DOHH2 (cell line): ENCODE results near the gene AQP12A.
"Not testable (repeated sequence)": the region's sequence is repeated elsewhere in the genome, so short reads cannot be mapped to it uniquely, and the experiment has no call there.

ENCODE experiments used
- H3F3A ChIP-seq: fragments of 200-600 bp; sonication (generic), shearing (Covaris generic); 2 replicates; pipeline ENCODE4 v1.6.0; 2016; ENCODE audit warnings: antibody characterized with exemption, mild to moderate bottlenecking; ENCODE audit not compliant: control insufficient read depth, insufficient read depth
- H3K27ac ChIP-seq: fragments of 200-600 bp; sonication (generic); 2 replicates; pipeline ENCODE4 v1.5.1; 2014; ENCODE audit warnings: low read depth, mild to moderate bottlenecking, low read length, moderate library complexity
- H3K27me3 ChIP-seq: fragments of 200-600 bp; sonication (generic); 2 replicates; pipeline ENCODE4 v1.6.1; 2014; ENCODE audit warnings: mild to moderate bottlenecking, low read length, mixed read lengths; ENCODE audit not compliant: control insufficient read depth
- H3K36me3 ChIP-seq: fragments of 200-600 bp; sonication (generic); 2 replicates; pipeline ENCODE4 v1.6.1; 2014; ENCODE audit warnings: mild to moderate bottlenecking, low read length, moderate library complexity, mixed read lengths; ENCODE audit not compliant: control insufficient read depth
- H3K4me1 ChIP-seq: fragments of 200-600 bp; sonication (generic); 2 replicates; pipeline ENCODE4 v1.6.1; 2014; ENCODE audit warnings: mild to moderate bottlenecking, low read length, mixed read lengths; ENCODE audit not compliant: control insufficient read depth
- H3K4me2 ChIP-seq: fragments of 200-600 bp; sonication (generic); 2 replicates; pipeline ENCODE4 v1.6.0; 2014; ENCODE audit warnings: mild to moderate bottlenecking, low read length, moderate library complexity
- H3K4me3 ChIP-seq: fragments of 200-600 bp; sonication (generic); 2 replicates; pipeline ENCODE4 v1.5.1; 2014; ENCODE audit warnings: mild to moderate bottlenecking, low read length, mixed read lengths
- H3K79me2 ChIP-seq: fragments of 200-600 bp; sonication (generic); 2 replicates; pipeline ENCODE4 v1.6.1; 2014; ENCODE audit warnings: mild to moderate bottlenecking, low read length, mixed read lengths; ENCODE audit not compliant: control insufficient read depth
- H3K9me2 ChIP-seq: fragments of 200-600 bp; sonication (generic); replicated peaks from 2 replicates; pipeline ENCODE4 v1.6.1; 2014; ENCODE audit warnings: mild to moderate bottlenecking, low read length, mixed read lengths; ENCODE audit not compliant: control insufficient read depth
- H3K9me3 ChIP-seq: fragments of 200-600 bp; sonication (generic); 2 replicates; pipeline ENCODE4 v1.6.1; 2014; ENCODE audit warnings: antibody characterized with exemption, low read length, mixed read lengths; ENCODE audit not compliant: control insufficient read depth, insufficient read depth
- H4K20me1 ChIP-seq: fragments of 200-600 bp; sonication (generic); 2 replicates; pipeline ENCODE4 v1.6.0; 2014; ENCODE audit warnings: low read depth, mild to moderate bottlenecking, antibody characterized with exemption, low read length, moderate library complexity; ENCODE audit not compliant: control insufficient read depth, insufficient read depth
- CTCF ChIP-seq: fragments of 200-600 bp; sonication (generic); IDR thresholded peaks from one replicate; pipeline ENCODE4 v1.5.1; 2014; ENCODE audit warnings: antibody characterized with exemption, mild to moderate bottlenecking, low read depth, low read length; ENCODE audit not compliant: poor library complexity, severe bottlenecking
- EZH2phosphoT487 ChIP-seq: fragments of 200-600 bp; sonication (generic); IDR thresholded peaks from 2 replicates; pipeline ENCODE4 v1.6.1; 2017; ENCODE audit warnings: borderline replicate concordance, mild to moderate bottlenecking, antibody characterized with exemption, low read length, moderate library complexity, mixed read lengths

AQP12A gene

DNA sequence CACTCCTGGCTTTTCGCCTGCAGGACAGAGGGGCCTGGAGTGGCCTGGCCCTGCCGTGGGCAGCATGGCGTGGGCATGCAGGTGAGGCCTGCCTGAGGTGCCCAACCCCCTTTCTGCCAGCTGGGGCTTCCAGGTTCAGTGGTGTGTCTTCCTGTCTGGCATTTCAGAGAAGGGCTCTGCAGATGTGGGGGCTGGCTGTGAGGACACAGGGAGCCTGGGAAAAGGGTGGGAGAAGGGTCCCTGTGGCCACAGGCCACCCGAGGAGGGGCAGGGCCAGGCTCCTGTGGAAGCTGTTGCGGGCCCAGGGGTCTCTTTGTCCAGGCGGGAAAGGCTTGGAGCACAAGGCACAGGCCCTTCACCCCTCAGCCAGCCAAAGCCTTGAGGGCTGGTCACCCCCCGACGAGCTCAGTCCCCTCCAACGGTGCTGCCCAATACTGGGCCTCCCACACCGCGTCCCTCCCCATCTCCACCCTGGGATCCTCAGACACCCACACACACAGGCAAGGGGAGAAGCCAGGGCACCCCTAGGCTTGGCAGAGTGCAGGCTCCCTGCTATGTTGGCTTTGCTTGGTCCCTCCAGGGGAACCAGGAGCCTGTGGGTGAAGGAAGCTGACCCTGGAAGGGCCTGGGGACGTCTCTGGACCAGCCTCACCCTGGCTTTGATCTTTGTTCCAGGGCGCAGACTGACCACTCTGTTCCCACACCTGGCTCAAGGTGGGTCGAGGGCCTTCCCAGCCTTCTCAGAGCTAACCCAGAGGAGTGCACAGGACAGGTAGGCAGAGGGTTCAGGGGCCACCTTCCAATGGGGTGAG is 3.7 kb upstream of the AQP12A start:
- no peaks in the 10 kb centered on the region for H3K9me2 ChIP-seq
- H3K79me2 ChIP-seq, result no peaks in the 10 kb centered on the region
- no peak overlapping the region for H3K4me2 ChIP-seq
- no peak overlapping the region for H3K27ac ChIP-seq
- no peaks in the 10 kb centered on the region for H4K20me1 ChIP-seq
- H3F3A ChIP-seq, result no peaks in the 10 kb centered on the region
- no peaks in the 10 kb centered on the region for H3K9me3 ChIP-seq
- H3K36me3 ChIP-seq, result no peaks in the 10 kb centered on the region
- no peak overlapping the region for H3K4me3 ChIP-seq
- peaks cover 11% of the 10 kb centered on the region for H3K27me3 ChIP-seq
- no peaks in the 10 kb centered on the region for H3K4me1 ChIP-seq
- TF ChIP-seq CTCF (no peak), EZH2phosphoT487 (no peak)

DNA sequence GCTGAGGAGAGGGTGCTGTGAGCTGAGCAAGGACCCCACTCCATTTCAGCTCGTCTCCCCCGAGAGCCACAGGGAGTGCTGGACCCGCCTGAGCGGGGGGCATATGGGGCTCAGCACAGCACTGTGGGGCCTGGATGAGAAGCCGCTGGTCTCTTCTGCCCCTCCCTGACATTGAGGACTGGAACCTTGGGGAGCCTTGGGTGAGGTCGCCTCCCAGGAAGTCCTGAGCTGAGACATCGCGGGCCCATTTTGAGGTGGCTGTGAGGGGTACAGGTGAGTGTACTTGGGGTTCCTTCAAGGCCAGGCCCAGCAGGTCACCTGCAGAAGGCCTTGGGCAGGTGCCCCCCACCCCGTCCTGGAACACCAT is 3.1 kb upstream of the AQP12A start:
- no peak overlapping the region for H3K4me3 ChIP-seq
- no peak for TF ChIP-seq EZH2phosphoT487
- TF ChIP-seq CTCF, result no peak
- H3F3A ChIP-seq, result no peaks in the 10 kb centered on the region
- no peaks in the 10 kb centered on the region for H4K20me1 ChIP-seq
- H3K9me3 ChIP-seq, result no peaks in the 10 kb centered on the region
- H3K27me3 ChIP-seq, result peaks cover 11% of the 10 kb centered on the region
- H3K9me2 ChIP-seq, result no peaks in the 10 kb centered on the region
- no peaks in the 10 kb centered on the region for H3K4me1 ChIP-seq
- no peaks in the 10 kb centered on the region for H3K36me3 ChIP-seq
- H3K4me2 ChIP-seq, result no peak overlapping the region
- no peak overlapping the region for H3K27ac ChIP-seq
- no peaks in the 10 kb centered on the region for H3K79me2 ChIP-seq

- TF ChIP-seq CTCF (no peak), EZH2phosphoT487 (no peak)
- Histone ChIP-seq H3K27ac (no peak overlapping the region), H3K27me3 (peaks cover 11% of the 10 kb centered on the region), H3K9me2 (no peaks in the 10 kb centered on the region), H3K79me2 (no peaks in the 10 kb centered on the region), H3K4me2 (no peak overlapping the region), H3F3A (no peaks in the 10 kb centered on the region), H3K36me3 (no peaks in the 10 kb centered on the region), H3K9me3 (no peaks in the 10 kb centered on the region), H4K20me1 (no peaks in the 10 kb centered on the region), H3K4me1 (no peaks in the 10 kb centered on the region), H3K4me3 (no peak overlapping the region)
These were observed 1.7 kb upstream of the AQP12A start for GRCh38 chr2:240689975-240690374.

DNA sequence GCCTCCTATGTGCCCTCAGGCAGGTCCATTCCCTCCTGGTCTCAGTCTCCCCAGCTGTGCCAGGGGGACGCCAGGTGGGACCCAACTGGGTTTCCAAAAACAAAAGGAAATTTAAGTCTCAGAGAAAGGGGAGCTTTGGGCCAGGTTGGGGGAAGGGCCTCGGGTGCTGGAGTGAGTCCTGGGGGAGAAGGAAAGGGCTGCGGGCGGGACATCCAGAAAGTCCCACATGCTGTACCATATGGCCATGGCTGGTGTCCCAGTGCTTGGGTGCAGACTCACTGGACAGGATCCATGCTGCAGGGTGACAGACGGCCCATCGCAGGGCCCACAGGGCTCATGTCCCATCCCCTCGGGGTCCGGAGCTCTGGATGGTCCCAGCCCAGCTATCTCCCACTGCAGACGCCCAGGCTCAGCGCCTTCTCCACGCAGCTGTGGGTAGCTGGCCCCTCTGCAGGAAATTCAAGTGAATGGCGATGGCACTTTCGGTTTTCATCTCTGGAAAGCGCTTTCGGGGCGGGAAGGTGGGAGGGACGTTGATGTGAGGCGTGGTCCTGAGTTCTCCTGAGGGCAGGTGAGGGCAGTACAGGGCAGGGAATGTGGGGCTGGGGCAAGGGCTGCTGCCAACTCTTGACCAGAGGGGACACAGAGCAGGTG is 1.1 kb upstream of the AQP12A start:
- peaks cover 11% of the 10 kb centered on the region for H3K27me3 ChIP-seq
- not testable (repeated sequence) for H3K4me1 ChIP-seq, H3K4me3 ChIP-seq, H4K20me1 ChIP-seq, H3K79me2 ChIP-seq, H3F3A ChIP-seq, H3K9me2 ChIP-seq, H3K9me3 ChIP-seq, H3K27ac ChIP-seq, H3K36me3 ChIP-seq, H3K4me2 ChIP-seq

GRCh38 chr2:240691075-240691427 is 615 bp upstream of the AQP12A start:
- H3K79me2 ChIP-seq, H3K4me3 ChIP-seq, H3F3A ChIP-seq, H3K27me3 ChIP-seq, H3K36me3 ChIP-seq, H3K4me1 ChIP-seq, H3K9me3 ChIP-seq, H3K4me2 ChIP-seq, H3K27ac ChIP-seq, H4K20me1 ChIP-seq, H3K9me2 ChIP-seq: not testable (repeated sequence)
